NCI-H82 (cell line): Measurements from ENCODE around the gene ST8SIA2.
A peak's percentile ranks its signal among the peaks of the same experiment; 100 is the strongest.
"Not testable (repeated sequence)": the region's sequence is repeated elsewhere in the genome, so short reads cannot be mapped to it uniquely, and the experiment has no call there.

ENCODE experiments used
- DNase-seq: peaks from one replicate; lab custom pipeline; 2025; lab: John Stamatoyannopoulos, UW

ST8SIA2 gene

DNA sequence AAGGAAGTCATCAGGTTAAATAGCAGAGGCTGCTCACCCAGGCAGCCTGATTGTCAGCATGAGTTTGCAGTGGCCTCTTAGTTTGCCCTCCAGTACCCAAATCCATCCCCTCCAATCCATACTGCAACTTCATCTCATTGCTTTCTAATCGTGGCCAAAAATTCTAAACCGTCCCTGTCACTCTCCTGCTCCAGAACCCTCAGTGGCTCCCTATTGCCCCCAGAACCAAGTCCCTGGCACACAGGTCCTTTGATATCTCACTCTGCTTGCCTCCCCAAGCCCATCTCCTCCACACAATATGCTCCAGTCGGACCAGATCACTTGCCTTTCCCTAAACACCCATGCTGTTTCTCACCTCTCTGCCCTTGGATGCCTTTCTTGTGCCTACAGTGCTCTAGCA lies 49.7 kb downstream of the ST8SIA2 start:
- no peak for DNase-seq

DNA sequence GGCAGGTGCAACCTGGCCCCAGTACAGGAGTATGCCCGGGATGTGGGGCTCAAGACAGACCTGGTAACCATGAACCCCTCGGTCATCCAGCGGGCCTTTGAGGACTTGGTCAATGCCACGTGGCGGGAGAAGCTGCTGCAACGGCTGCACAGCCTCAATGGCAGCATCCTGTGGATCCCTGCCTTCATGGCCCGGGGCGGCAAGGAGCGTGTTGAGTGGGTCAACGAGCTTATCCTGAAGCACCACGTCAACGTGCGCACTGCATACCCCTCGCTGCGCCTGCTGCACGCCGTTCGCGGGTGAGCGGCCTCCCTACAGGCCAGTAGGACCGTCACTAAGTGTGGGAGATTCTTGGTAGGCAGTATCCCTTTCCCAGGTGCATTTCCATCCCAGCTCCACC lies 51.0 kb downstream of the ST8SIA2 start:
- no peak for DNase-seq

GRCh38 chr15:92448370-92448769 lies 54.7 kb downstream of the ST8SIA2 start:
- peak; percentile 76 for DNase-seq

DNA sequence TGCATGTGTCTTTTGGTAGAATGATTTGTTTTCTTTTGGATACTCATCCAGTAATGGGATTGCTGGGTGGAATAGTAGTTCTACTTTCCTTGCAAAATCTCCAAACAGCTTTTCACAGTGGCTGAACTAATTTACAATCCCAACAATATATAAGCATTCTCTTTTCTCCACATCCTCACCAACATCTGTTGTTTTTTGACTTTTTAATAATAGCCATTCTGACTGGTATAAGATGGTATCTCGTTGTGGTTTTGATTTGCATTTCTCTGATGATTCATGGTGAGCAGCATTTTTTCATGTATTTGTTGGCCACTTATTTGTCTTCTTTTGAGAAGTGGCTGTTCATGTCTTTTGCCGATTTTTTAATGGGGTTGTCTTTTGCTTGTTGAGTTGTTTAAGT lies 55.8 kb downstream of the ST8SIA2 start:
- no peak for DNase-seq

DNA sequence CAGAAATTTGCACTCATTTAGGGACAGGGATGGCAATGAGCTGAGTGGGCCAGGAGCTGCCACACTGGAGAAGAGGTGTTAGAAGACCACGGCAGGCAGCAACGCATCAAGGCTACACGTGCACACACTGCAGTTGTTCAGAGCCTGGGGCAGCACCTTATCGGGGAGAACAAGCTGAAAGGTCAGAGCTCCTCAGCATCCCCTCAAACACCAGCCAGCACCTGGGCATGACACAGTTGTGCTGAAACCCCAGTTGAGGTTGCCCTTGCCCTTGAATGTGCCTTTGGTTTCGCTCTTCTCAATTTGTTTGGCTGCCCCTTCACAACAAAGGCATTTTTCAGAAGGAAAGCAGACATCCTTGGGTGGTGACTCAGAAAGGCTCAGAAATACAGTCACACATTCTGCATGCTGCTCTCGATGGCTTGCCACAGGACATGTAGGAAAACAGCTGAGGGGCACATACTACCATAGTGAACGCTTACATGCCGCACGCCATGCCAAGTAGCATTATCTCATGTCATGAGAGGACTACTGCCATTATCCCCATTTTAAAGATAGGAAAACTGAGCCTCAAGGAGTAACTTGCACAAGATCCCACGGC lies 57.6 kb downstream of the ST8SIA2 start:
- no peak for DNase-seq

GRCh38 chr15:92452143-92452542 lies 58.5 kb downstream of the ST8SIA2 start:
- DNase-seq: no peak

- no peak for DNase-seq
These were observed 59.9 kb downstream of the ST8SIA2 start for GRCh38 chr15:92453607-92454006.

DNA sequence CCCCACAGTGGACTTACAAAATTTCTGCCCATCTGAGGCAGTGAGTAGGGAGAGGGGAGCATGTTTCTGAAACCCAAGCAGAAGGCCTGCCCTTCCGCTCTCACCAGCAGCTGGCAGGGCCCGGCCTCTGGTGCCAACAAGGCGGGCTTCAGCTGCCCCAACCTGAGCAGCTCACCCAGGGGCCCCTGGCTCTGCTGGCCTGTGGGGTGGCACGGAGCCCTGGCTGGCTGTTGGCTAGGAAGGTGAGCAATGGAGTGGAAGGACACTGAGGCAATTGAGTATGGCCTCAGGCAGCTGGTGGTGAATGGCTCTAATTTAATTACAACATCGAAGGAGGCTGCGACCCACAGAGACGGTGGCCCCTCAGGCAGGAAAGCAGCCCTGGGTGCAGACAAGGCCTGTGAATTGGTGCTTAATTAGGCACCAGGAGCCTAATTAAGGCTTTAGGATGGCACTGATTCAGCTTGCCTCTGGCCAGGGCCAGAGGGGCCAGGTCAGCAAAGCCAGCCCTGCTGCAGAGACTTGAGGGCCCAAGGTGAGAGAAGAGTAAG lies 60.9 kb downstream of the ST8SIA2 start:
- peak; percentile 48 for DNase-seq

DNA sequence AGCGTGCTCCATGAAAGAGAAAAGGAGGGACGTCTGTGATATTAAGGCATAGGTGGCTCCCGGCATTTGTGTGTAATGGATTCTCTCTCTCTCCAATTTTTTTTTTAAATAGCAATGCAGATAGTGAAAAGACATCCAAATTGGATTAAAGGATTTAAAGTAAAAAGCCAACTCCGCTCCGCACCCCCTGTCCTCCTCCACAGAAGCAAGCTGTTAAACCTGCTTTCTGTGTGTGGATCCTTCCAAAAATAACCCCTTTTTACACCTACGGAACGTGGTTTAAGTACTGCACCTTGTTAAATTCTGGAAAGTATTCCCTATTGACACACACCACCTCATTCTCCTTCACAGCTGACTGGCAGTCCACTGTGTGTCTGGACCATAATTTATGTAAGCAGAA lies 61.6 kb downstream of the ST8SIA2 start:
- peak; percentile 83 for DNase-seq

DNA sequence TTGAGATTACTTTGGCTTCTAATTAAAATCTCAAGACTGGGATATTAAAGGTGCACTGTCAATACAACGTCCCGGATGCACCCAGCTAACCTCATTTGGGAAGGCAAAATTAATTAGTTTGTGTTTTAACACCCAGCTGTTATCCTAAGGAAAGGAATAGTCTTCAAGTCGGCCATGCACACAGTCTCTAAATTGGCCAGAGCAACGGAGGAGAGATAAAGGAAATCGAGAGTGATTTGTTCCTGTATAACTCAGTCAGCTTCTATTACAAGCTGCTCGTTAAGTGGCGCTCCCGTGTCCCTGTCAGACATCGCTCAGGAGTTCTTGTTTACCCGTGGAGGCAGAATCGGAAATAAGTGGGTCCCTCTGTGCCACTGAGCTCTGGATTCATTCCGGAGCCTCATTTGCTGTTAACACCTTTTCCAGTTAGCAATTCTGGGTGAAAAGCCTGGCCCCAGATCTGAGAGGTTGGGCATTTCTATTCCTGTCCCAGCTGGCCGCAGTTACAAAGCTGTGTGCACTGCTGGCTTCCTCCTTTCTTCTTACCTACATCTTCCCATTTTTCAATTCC lies 63.9 kb downstream of the ST8SIA2 start:
- peak; percentile 24 for DNase-seq

GRCh38 chr15:92460023-92460422 lies 66.3 kb downstream of the ST8SIA2 start:
- no peak for DNase-seq

GRCh38 chr15:92462424-92463125 lies 68.9 kb downstream of the ST8SIA2 start:
- DNase-seq: no peak

DNA sequence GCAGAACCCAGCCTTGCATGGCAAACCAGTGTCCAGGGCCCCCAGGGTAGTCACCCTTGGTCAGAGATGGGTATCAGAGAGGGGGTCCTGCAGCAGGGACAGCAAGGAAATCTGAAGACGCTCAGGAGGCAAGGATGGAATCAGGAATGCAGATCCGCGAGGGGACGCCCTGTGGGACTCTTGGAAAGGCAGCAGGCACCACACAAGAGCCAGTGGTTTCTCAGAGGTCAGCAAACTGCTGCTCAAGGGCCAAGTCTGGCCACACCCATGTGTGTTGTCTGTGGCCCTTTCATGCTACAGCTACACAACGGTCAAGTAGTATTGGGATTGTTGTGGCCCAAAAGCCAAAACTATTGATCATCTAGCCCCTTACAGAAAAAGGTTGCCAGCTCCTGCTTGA lies 69.7 kb downstream of the ST8SIA2 start:
- DNase-seq: no peak

- no peak for DNase-seq
These were observed 70.1 kb downstream of the ST8SIA2 start for GRCh38 chr15:92463826-92464225.

- no peak for DNase-seq
These were observed 73.2 kb downstream of the ST8SIA2 start for GRCh38 chr15:92466834-92467233.

- no peak for DNase-seq
These were observed 73.6 kb downstream of the ST8SIA2 start for GRCh38 chr15:92467245-92467644.

GRCh38 chr15:92468991-92469390 lies 75.3 kb downstream of the ST8SIA2 start:
- DNase-seq: peak; percentile 56

- no peak for DNase-seq
These were observed 77.6 kb downstream of the ST8SIA2 start for GRCh38 chr15:92471288-92471687.

GRCh38 chr15:92473756-92474155 lies 80.1 kb downstream of the ST8SIA2 start:
- DNase-seq: no peak

GRCh38 chr15:92479730-92480129 lies 86.0 kb downstream of the ST8SIA2 start:
- DNase-seq: not testable (repeated sequence)

GRCh38 chr15:92480361-92480760 lies 86.7 kb downstream of the ST8SIA2 start:
- DNase-seq: no peak

DNA sequence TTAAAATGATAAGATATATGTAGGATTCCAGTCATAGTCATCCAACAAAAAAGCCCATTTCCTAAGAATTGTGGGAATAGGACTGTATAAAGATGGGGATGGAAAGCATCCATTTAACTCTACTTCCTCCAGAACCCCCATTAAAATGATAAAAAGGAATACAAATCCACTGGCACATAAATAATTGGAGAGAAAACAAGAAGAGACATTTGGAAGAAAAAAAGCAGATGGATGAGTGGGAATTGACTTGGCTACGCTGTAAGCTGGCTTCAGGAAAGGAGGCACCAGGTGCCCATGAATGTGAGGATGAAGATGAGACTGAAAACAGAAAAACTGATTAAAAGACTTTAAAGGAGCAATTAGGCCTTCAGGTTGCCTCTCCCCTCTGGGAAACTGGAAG lies 91.8 kb downstream of the ST8SIA2 start:
- DNase-seq: no peak

DNA sequence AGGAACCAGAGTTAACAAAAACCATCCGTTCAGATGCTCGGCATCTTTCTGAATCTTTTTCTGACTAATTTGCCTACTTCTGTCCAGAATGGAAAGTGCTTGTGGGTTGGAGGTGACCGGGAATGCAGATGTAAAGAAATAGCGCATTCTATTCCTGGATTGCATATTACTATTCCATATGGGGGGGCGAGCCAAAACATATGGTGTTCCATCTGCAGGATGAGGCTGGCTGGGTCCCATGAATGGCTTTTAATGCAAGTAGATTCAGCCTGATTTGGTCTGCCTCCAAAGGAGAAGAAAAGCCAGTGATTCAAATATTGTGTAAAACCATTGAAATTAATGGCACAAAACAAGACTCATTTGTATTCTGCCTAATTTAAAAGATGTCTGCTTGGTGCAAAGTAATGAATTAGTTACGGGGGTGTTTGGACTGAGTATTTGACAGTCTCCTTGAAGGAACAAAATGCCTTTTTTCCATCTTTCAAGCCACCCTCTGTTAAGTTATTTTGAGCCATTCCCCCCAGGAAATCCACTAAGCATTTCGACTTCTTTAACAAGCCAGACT lies 99.0 kb downstream of the ST8SIA2 start:
- peak; percentile 15 for DNase-seq
